PC-9 (cell line): ENCODE data around the gene PMEL. TPM values are rescaled to one million over a fixed set of nuclear protein-coding genes. Genes with fewer than 3 reads are reported as not detected.

ENCODE experiments used
- BruUV-seq: library from RNA; stranded (reverse); fragments of 400-500 nt; replicated peaks from 2 replicates; lab custom pipeline; 2021; lab: Mats Ljungman, UMichigan
- CTCF ChIA-PET: fragments of 300-600 bp; sonication (Branson Sonifier 250); formaldehyde crosslinking; loops from one replicate; lab custom pipeline; 2022; ENCODE audit warnings: antibody characterized with exemption; lab: Charles Lee
- POLR2A ChIA-PET: fragments of 300-600 bp; sonication (Branson Sonifier 250); formaldehyde crosslinking; loops from one replicate; lab custom pipeline; 2022; ENCODE audit warnings: antibody characterized with exemption; ENCODE audit not compliant: unreplicated experiment; lab: Charles Lee
- DNase-seq, 2 experiments: peaks; one replicate each; pipeline versions ENCODE4 v3.0.0 to v3.0.0-alpha.2; 2015 to 2022; ENCODE audit warnings: mixed read lengths in 1 of 2
- H2AFZ ChIP-seq: fragments of 200-600 bp; sonication (generic); 2 replicates; pipeline ENCODE4 v1.8.1; 2017; ENCODE audit warnings: antibody characterized with exemption
- H3F3A ChIP-seq: fragments of 200-600 bp; sonication (generic); 2 replicates; pipeline ENCODE4 v1.8.1; 2017; ENCODE audit warnings: antibody characterized with exemption, mild to moderate bottlenecking, low read depth; ENCODE audit not compliant: insufficient read depth
- H3K27ac ChIP-seq: fragments of 200-600 bp; sonication (generic); 2 replicates; pipeline ENCODE4 v1.6.1; 2016; ENCODE audit warnings: mixed run types
- H3K27me3 ChIP-seq: fragments of 200-600 bp; sonication (generic); 2 replicates; pipeline ENCODE4 v1.6.1; 2016; ENCODE audit warnings: low read depth, mixed run types; ENCODE audit not compliant: insufficient read depth
- H3K36me3 ChIP-seq: fragments of 200-600 bp; sonication (generic); 2 replicates; pipeline ENCODE4 v1.6.1; 2016; ENCODE audit warnings: low read depth, mixed run types
- H3K4me1 ChIP-seq: fragments of 200-600 bp; sonication (generic); replicated peaks from 2 replicates; pipeline ENCODE4 v1.6.1; 2016; ENCODE audit warnings: mixed run types; ENCODE audit not compliant: insufficient read depth
- H3K4me2 ChIP-seq: fragments of 200-600 bp; sonication (generic); 2 replicates; pipeline ENCODE4 v1.6.1; 2017; ENCODE audit warnings: mixed run types
- H3K4me3 ChIP-seq: fragments of 200-600 bp; sonication (generic); 2 replicates; pipeline ENCODE4 v1.6.1; 2016; ENCODE audit warnings: mixed run types
- H3K79me2 ChIP-seq: fragments of 200-600 bp; sonication (generic); 2 replicates; pipeline ENCODE4 v1.6.1; 2017; ENCODE audit warnings: low read depth, mixed run types
- H3K9me2 ChIP-seq: fragments of 200-600 bp; sonication (generic); 2 replicates; pipeline ENCODE4 v1.8.1; 2017; ENCODE audit warnings: mild to moderate bottlenecking; ENCODE audit not compliant: insufficient read depth
- H3K9me3 ChIP-seq: fragments of 200-600 bp; sonication (generic); 2 replicates; pipeline ENCODE4 v1.8.1; 2016; ENCODE audit warnings: low read depth; ENCODE audit not compliant: insufficient read depth
- H4K20me1 ChIP-seq: fragments of 200-600 bp; sonication (generic); 2 replicates; pipeline ENCODE4 v1.8.1; 2017; ENCODE audit not compliant: insufficient read depth
- CTCF ChIP-seq: fragments of 200-600 bp; sonication (generic); conservative IDR thresholded peaks from 2 replicates; pipeline ENCODE4 v1.6.1; 2017; ENCODE audit warnings: mixed run types, antibody characterized with exemption, mild to moderate bottlenecking, moderate library complexity
- EZH2 ChIP-seq: fragments of 200-600 bp; sonication (generic); IDR thresholded peaks from 2 replicates; pipeline ENCODE4 v1.8.0; 2017; ENCODE audit warnings: antibody characterized with exemption, low read depth
- intact Hi-C: fragments of 100-400 bp; cut with micrococcal nuclease; formaldehyde crosslinking; loops from one replicate; pipeline ENCODE4 v1.10.0; 2022; ENCODE audit not compliant: unreplicated experiment
- total RNA-seq: library from RNA; stranded (reverse); gene quantifications from 2 replicates; pipeline ENCODE4 v1.2.3, GENCODE V29; 2021

PMEL gene
- total RNA-seq, 1 experiment from 2014 or later: 8.7 TPM

GRCh38 chr12:55978393-55978792 lies 12.6 kb upstream of the PMEL start:
- BruUV-seq: no TSS peak
- POLR2A ChIA-PET: no interaction called here
- 0 out of 2 replicates have a peak, but pooled peaks cover 5% of the 10 kb centered on the region for H4K20me1 ChIP-seq
- H3K27ac ChIP-seq: no peak overlapping the region
- DNase-seq: no peak
- H3K9me3 ChIP-seq: no peaks in the 10 kb centered on the region
- peaks cover 51% of the 10 kb centered on the region for H3K79me2 ChIP-seq
- H3K4me3 ChIP-seq: no peak overlapping the region
- intact Hi-C loops: no loop called here
- TF ChIP-seq EZH2 (no peak), CTCF (no peak)
- 0 out of 2 replicates have a peak, but pooled peaks cover 6% of the 10 kb centered on the region for H3K36me3 ChIP-seq
- no peak overlapping the region for H2AFZ ChIP-seq
- CTCF ChIA-PET: no interaction called here
- H3K4me2 ChIP-seq: no peak overlapping the region
- peaks cover 24% of the 10 kb centered on the region for H3K4me1 ChIP-seq
- H3F3A ChIP-seq: peaks cover 34% of the 10 kb centered on the region
- H3K9me2 ChIP-seq: no peaks in the 10 kb centered on the region
- no peaks in the 10 kb centered on the region for H3K27me3 ChIP-seq

GRCh38 chr12:55974308-55974730 lies 8.5 kb upstream of the PMEL start:
- no TSS peak for BruUV-seq
- peaks cover 28% of the 10 kb centered on the region for H3F3A ChIP-seq
- peaks cover 46% of the 10 kb centered on the region for H3K79me2 ChIP-seq

More at GRCh38 chr12:55974308-55974730, 8.5 kb upstream of the PMEL start:
- H3K4me3 ChIP-seq: peak overlapping the region; percentile 93
- peak; percentile 45 to 55 for DNase-seq
- peak overlapping the region; percentile 74 for H2AFZ ChIP-seq
- POLR2A ChIA-PET: interaction anchor here (0.6 to 1.9 kb wide), 9 partner anchors 17 to 261 kb away, joined by 3 to 13 read pairs (median 6); partner anchors contain the start of genes DNAJC14, ESYT1, ORMDL2 and SARNP
- H3K27me3 ChIP-seq: no peaks in the 10 kb centered on the region
- CTCF ChIA-PET: interaction anchor here (0.6 to 1.7 kb wide), 7 partner anchors 16 to 297 kb away, joined by 3 to 10 read pairs (median 3); partner anchors contain the start of gene SUOX
- TF ChIP-seq CTCF (no peak), EZH2 (no peak)
- peak overlapping the region; percentile 90 for H3K4me2 ChIP-seq
- H3K9me2 ChIP-seq: no peaks in the 10 kb centered on the region
- no peaks in the 10 kb centered on the region for H4K20me1 ChIP-seq
- no peaks in the 10 kb centered on the region for H3K9me3 ChIP-seq
- peak overlapping the region; percentile 70 for H3K27ac ChIP-seq
- H3K36me3 ChIP-seq: no peaks in the 10 kb centered on the region
- intact Hi-C loops: loop anchor here (1.0 to 5.0 kb wide), 2 partner anchors 18 to 143 kb away; partner anchors contain the start of genes RPL41 and ZC3H10
- peaks cover 27% of the 10 kb centered on the region for H3K4me1 ChIP-seq
